NCI-H345 treated with DMSO at 0.1 percent for 48 hours (cell line): Measurements from ENCODE around the gene SLC22A4.

Experiments
- DNase-seq: peaks from one replicate; lab custom pipeline; 2025; ENCODE audit not compliant: unreplicated experiment; lab: John Stamatoyannopoulos, UW

SLC22A4 gene

GRCh38 chr5:132334812-132335211, 40.6 kb downstream of the SLC22A4 start:
- no peak for DNase-seq

- DNase-seq, result no peak
Observed at GRCh38 chr5:132335402-132335801, 41.2 kb downstream of the SLC22A4 start.

- no peak for DNase-seq
Observed at GRCh38 chr5:132339502-132339901, 45.3 kb downstream of the SLC22A4 start.

GRCh38 chr5:132342291-132343180, 48.3 kb downstream of the SLC22A4 start:
- DNase-seq, result no peak

GRCh38 chr5:132344775-132345514, 50.8 kb downstream of the SLC22A4 start:
- DNase-seq, result no peak

- no peak for DNase-seq
Observed at GRCh38 chr5:132353486-132353995, 59.3 kb downstream of the SLC22A4 start.

- DNase-seq, result no peak
Observed at GRCh38 chr5:132354381-132355139, 60.4 kb downstream of the SLC22A4 start.

- DNase-seq, result no peak
Observed at GRCh38 chr5:132355140-132355765, 61.1 kb downstream of the SLC22A4 start.

- no peak for DNase-seq
Observed at GRCh38 chr5:132358775-132359174, 64.6 kb downstream of the SLC22A4 start.

- no peak for DNase-seq
Observed at GRCh38 chr5:132362086-132362485, 67.9 kb downstream of the SLC22A4 start.

GRCh38 chr5:132363431-132364112, 69.4 kb downstream of the SLC22A4 start:
- no peak for DNase-seq

- DNase-seq, result no peak
Observed at GRCh38 chr5:132364319-132364718, 70.1 kb downstream of the SLC22A4 start.

- DNase-seq, result no peak
Observed at GRCh38 chr5:132365213-132365612, 71.0 kb downstream of the SLC22A4 start.

- no peak for DNase-seq
Observed at GRCh38 chr5:132368186-132368585, 74.0 kb downstream of the SLC22A4 start.

- DNase-seq, result no peak
Observed at GRCh38 chr5:132369007-132369473, 74.8 kb downstream of the SLC22A4 start.

- DNase-seq, result peak; percentile 42
Observed at GRCh38 chr5:132369474-132370180, 75.4 kb downstream of the SLC22A4 start, which contains the start of gene SLC22A5. Gene SLC22A5, plus strand, starts transcription at chr5:132369710. Its CDS starts 263 bp downstream, at chr5:132369973.

- no peak for DNase-seq
Observed at GRCh38 chr5:132370181-132370970, 76.2 kb downstream of the SLC22A4 start.

GRCh38 chr5:132370971-132371602, 76.9 kb downstream of the SLC22A4 start:
- no peak for DNase-seq
